Measurements from ENCODE around the gene IFNB1.

IFNB1 gene

DNA sequence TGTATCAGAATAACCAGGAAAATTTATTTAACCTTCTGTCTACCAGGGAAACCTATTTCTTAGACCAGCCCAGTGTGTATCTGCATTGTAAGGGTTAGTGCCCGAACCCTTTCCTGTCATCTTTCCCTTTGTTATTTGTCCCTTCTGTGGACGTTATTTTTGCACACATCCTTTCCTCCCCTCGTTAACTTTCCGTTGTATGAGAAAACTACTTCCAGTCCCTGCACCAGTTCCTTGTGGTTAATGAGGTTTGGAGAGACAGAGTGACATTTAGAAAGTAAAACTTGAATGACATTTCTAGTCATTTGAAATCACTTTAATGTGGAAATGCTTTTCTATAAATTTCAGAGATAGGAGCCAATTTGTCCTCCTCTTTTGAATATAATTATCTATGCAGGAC is 4.3 kb upstream of the IFNB1 start:
- TF ChIP-seq CREB1 (IDR thresholded peaks at IDR 0.05; ENCODE audit: low read depth) (no peak), TEAD4 (IDR thresholded peaks at IDR 0.05) (no peak), TCF12 (IDR thresholded peaks at IDR 0.05; ENCODE audit: low read depth) (no peak), CEBPB (IDR thresholded peaks at IDR 0.05) (no peak), NFIC (IDR thresholded peaks at IDR 0.05) (no peak)
- TF ChIP-seq, protein P1, sequence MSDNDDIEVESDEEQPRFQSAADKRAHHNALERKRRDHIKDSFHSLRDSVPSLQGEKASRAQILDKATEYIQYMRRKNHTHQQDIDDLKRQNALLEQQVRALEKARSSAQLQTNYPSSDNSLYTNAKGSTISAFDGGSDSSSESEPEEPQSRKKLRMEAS (IDR thresholded peaks at IDR 0.05): no peak

DNA sequence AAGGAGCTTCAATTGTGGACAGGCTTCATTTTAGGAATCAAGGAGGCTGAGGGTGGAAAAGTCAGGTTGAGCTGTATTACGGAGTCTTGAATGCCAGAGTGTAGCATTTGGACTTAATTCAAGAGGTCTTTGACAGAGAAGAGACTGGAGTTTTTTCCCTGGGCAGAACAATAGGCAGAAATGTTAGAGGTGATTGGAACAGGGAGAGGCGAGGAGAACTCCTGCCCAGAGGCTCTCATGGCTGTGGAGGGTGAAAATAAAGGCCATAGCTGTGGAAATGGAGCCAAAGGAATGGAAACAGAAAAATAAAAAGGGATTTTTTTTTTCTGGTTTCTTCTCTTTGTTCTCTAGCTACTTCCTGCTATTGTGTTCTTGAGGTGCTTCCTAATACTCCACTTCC is 3.7 kb upstream of the IFNB1 start:
- TF ChIP-seq NFIC (IDR thresholded peaks at IDR 0.05) (no peak), CEBPB (IDR thresholded peaks at IDR 0.05) (no peak), RAD21 (IDR thresholded peaks at IDR 0.05; ENCODE audit: low read depth) (no peak), CREB1 (IDR thresholded peaks at IDR 0.05; ENCODE audit: low read depth) (no peak), FOXM1 (IDR thresholded peaks at IDR 0.05; ENCODE audit: borderline replicate concordance, low read depth) (no peak), YY1 (IDR thresholded peaks at IDR 0.05; ENCODE audit: low read depth) (no peak), EGR1 (IDR thresholded peaks at IDR 0.05) (no peak), TAF1 (IDR thresholded peaks at IDR 0.05; ENCODE audit: low read depth) (no peak), TCF12 (IDR thresholded peaks at IDR 0.05; ENCODE audit: low read depth) (no peak), TEAD4 (IDR thresholded peaks at IDR 0.05) (no peak)
- TF ChIP-seq, protein P2, sequence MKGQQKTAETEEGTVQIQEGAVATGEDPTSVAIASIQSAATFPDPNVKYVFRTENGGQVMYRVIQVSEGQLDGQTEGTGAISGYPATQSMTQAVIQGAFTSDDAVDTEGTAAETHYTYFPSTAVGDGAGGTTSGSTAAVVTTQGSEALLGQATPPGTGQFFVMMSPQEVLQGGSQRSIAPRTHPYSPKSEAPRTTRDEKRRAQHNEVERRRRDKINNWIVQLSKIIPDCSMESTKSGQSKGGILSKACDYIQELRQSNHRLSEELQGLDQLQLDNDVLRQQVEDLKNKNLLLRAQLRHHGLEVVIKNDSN (IDR thresholded peaks at IDR 0.05): no peak
- TF ChIP-seq, protein P3, sequence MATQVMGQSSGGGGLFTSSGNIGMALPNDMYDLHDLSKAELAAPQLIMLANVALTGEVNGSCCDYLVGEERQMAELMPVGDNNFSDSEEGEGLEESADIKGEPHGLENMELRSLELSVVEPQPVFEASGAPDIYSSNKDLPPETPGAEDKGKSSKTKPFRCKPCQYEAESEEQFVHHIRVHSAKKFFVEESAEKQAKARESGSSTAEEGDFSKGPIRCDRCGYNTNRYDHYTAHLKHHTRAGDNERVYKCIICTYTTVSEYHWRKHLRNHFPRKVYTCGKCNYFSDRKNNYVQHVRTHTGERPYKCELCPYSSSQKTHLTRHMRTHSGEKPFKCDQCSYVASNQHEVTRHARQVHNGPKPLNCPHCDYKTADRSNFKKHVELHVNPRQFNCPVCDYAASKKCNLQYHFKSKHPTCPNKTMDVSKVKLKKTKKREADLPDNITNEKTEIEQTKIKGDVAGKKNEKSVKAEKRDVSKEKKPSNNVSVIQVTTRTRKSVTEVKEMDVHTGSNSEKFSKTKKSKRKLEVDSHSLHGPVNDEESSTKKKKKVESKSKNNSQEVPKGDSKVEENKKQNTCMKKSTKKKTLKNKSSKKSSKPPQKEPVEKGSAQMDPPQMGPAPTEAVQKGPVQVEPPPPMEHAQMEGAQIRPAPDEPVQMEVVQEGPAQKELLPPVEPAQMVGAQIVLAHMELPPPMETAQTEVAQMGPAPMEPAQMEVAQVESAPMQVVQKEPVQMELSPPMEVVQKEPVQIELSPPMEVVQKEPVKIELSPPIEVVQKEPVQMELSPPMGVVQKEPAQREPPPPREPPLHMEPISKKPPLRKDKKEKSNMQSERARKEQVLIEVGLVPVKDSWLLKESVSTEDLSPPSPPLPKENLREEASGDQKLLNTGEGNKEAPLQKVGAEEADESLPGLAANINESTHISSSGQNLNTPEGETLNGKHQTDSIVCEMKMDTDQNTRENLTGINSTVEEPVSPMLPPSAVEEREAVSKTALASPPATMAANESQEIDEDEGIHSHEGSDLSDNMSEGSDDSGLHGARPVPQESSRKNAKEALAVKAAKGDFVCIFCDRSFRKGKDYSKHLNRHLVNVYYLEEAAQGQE (IDR thresholded peaks at IDR 0.05; ENCODE audit: low read depth): no peak

DNA sequence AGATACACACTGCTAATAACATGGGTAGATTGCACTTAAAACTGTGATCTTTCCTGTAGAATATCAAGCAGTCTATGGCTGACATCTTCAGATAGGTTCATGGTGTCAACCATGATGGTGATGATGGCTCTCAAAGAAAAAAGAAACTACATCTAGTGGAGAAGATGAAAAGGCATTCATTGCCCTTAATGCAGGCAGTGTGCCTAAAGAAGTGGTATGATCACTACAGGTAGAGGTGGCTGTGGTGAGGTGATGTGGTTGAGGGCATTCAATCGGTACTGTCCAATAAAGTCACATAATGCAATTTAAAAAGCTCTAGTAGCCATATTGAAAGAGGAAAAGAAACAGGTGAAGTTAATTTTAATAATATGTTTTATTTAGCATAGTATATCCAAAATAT is 3.1 kb upstream of the IFNB1 start:
- TF ChIP-seq TEAD4 (IDR thresholded peaks at IDR 0.05) (no peak), YY1 (IDR thresholded peaks at IDR 0.05; ENCODE audit: low read depth) (no peak), EP300 (IDR thresholded peaks at IDR 0.05; ENCODE audit: borderline replicate concordance) (no peak), EGR1 (IDR thresholded peaks at IDR 0.05) (no peak), TCF12 (IDR thresholded peaks at IDR 0.05; ENCODE audit: low read depth) (no peak), CREB1 (IDR thresholded peaks at IDR 0.05; ENCODE audit: low read depth) (no peak), ZBTB7A (IDR thresholded peaks at IDR 0.05; ENCODE audit: low read depth) (no peak)
- TF ChIP-seq, protein P1 (IDR thresholded peaks at IDR 0.05): no peak
- TF ChIP-seq, protein P3 (IDR thresholded peaks at IDR 0.05; ENCODE audit: low read depth): no peak
- TF ChIP-seq, protein P2 (IDR thresholded peaks at IDR 0.05): no peak

DNA sequence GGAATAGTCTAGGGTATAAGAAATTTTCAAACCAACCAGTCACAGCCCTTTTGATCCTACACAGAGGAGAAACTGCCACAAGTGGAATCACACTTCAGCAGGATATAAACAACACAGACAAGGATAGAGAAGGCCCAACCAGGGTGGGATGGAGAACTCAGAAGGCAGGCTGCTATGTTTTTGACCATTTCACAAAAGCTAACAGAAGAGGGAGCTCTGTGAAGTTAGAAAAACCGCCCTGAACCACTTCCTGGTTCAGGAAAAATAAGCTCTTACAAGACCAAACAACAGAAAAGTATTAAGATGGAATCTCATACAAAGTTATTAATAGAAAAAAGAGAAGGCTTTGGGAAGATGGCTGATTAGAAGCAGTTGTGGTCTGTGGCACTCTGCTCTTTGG is 960 bp upstream of the IFNB1 start:
- TF ChIP-seq NFIC (IDR thresholded peaks at IDR 0.05) (no peak), RAD21 (IDR thresholded peaks at IDR 0.05; ENCODE audit: low read depth) (0 out of 2 replicates have a peak, but pooled peaks have one; percentile 11)

DNA sequence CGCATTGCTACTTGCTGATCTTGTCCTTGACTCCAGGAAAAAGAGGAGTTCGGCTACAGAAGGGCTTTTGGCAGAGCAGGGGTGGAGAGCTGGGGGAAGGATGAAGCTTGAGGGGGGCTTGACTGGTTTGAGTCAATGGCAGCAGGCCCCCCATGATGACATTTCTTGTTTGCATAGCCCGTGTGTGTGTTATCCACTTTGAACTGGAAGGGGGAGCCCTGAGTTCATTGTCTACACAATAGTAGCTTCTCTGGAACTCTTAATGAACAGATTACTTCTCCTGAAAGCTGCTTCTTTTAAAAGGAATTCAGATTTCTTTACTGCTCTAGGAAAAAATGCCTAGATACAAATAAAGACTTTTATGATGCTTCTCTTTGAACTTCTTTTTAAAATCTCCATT is 2.3 kb downstream of the IFNB1 start:
- TF ChIP-seq EP300 (IDR thresholded peaks at IDR 0.05; ENCODE audit: borderline replicate concordance) (no peak), TAF1 (IDR thresholded peaks at IDR 0.05; ENCODE audit: low read depth) (no peak), RAD21 (IDR thresholded peaks at IDR 0.05; ENCODE audit: low read depth) (no peak)
- TF ChIP-seq, protein P2 (IDR thresholded peaks at IDR 0.05): no peak

DNA sequence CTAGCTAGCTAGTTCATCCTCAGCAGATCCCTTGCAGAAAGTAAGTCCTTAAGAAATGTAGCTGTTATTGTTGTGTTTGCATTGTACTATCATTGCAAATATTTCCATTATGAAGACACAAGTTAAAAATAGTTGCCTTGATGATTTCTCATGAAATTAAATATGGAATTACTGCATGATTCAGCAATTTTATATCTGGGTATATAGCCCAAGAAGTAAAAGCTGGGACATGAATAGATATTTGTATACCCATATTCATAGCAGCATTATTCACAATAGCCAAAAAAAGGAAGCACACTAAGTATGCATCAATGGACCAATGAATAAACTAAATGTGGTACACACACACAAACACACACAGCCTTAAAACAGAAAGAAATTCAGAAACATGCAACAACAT is 6.8 kb downstream of the IFNB1 start:
- TF ChIP-seq YY1 (IDR thresholded peaks at IDR 0.05; ENCODE audit: low read depth) (no peak), ZBTB7A (IDR thresholded peaks at IDR 0.05; ENCODE audit: low read depth) (no peak), FOXM1 (IDR thresholded peaks at IDR 0.05; ENCODE audit: borderline replicate concordance, low read depth) (no peak), CREB1 (IDR thresholded peaks at IDR 0.05; ENCODE audit: low read depth) (no peak), TAF1 (IDR thresholded peaks at IDR 0.05; ENCODE audit: low read depth) (no peak), EP300 (IDR thresholded peaks at IDR 0.05; ENCODE audit: borderline replicate concordance) (no peak), TCF12 (IDR thresholded peaks at IDR 0.05; ENCODE audit: low read depth) (no peak), RAD21 (IDR thresholded peaks at IDR 0.05; ENCODE audit: low read depth) (no peak), NFIC (IDR thresholded peaks at IDR 0.05) (no peak), EGR1 (IDR thresholded peaks at IDR 0.05) (no peak), TEAD4 (IDR thresholded peaks at IDR 0.05) (no peak), CEBPB (IDR thresholded peaks at IDR 0.05) (no peak)
- TF ChIP-seq, protein P1 (IDR thresholded peaks at IDR 0.05): no peak
- TF ChIP-seq, protein P2 (IDR thresholded peaks at IDR 0.05): no peak
- TF ChIP-seq, protein P3 (IDR thresholded peaks at IDR 0.05; ENCODE audit: low read depth): no peak

Data from Ishikawa (cell line).